GM12874 (cell line): ENCODE results near the gene PMVK.

Experiments
- CTCF ChIP-seq: IDR thresholded peaks from 2 replicates; pipeline ENCODE4 v1.5.1; 2011; ENCODE audit warnings: low read depth, mild to moderate bottlenecking, control low read depth, low read length, moderate library complexity; ENCODE audit not compliant: insufficient read depth

Gene PMVK

GRCh38 chr1:154888757-154889156 lies 47.8 kb downstream of the PMVK start:
- TF ChIP-seq CTCF, result no peak

- no peak for TF ChIP-seq CTCF
These were observed 50.1 kb downstream of the PMVK start for GRCh38 chr1:154886281-154887015.

GRCh38 chr1:154884869-154885701 lies 51.4 kb downstream of the PMVK start:
- no peak for TF ChIP-seq CTCF

- no peak for TF ChIP-seq CTCF
These were observed 52.3 kb downstream of the PMVK start for GRCh38 chr1:154883919-154884868.

GRCh38 chr1:154881820-154882535 lies 54.5 kb downstream of the PMVK start:
- TF ChIP-seq CTCF, result no peak

- TF ChIP-seq CTCF, result no peak
These were observed 55.8 kb downstream of the PMVK start for GRCh38 chr1:154880671-154881070.

- TF ChIP-seq CTCF, result no peak
These were observed 57.5 kb downstream of the PMVK start for GRCh38 chr1:154879038-154879421.
